ENCODE results near the gene TMEM219. TPM values are rescaled to one million over a fixed set of nuclear protein-coding genes. Genes with fewer than 3 reads are reported as not detected.
"Not testable (repeated sequence)": the region's sequence is repeated elsewhere in the genome, so short reads cannot be mapped to it uniquely, and the experiment has no call there.

The TMEM219 gene
- total and polyA plus RNA-seq, 12 donors: 100 to 300 (median 192) TPM

- intact Hi-C loops (cut with DNase I): no loop called here
- no peak for DNase-seq
- H3K27ac ChIP-seq: no peak overlapping the region
- H3K4me1 ChIP-seq (replicated peaks in 1 of 2): no peaks in the 10 kb centered on the region
- no peak overlapping the region for H3K4me3 ChIP-seq
- no peaks in the 10 kb centered on the region for H3K9me3 ChIP-seq (replicated peaks in 1 of 3)
- WGBS, 4 donors: 85 to 92% (median 90%) methylated on average over 4 to 8 of the region's 8 CpGs
- H3K27me3 ChIP-seq: no peaks in the 10 kb centered on the region
- no peak for TF ChIP-seq POLR2A (IDR thresholded peaks at IDR 0.05)
- TF ChIP-seq CTCF (IDR thresholded peaks at IDR 0.05): no peak
- no peaks in the 10 kb centered on the region for H3K36me3 ChIP-seq (replicated peaks in 1 of 2)
Measured at GRCh38 chr16:29951625-29952365, 10.1 kb upstream of the TMEM219 start.

GRCh38 chr16:29958756-29959155 lies 3.1 kb upstream of the TMEM219 start:
- WGBS, 4 donors: 89 to 94% (median 92%) methylated on average over 5 of the region's 5 CpGs
- DNase-seq: no peak
- peaks cover 10 to 17% of the 10 kb centered on the region in 2 donors for H3K4me1 ChIP-seq (replicated peaks in 1 of 2)
- no peak for TF ChIP-seq CTCF (IDR thresholded peaks at IDR 0.05)
- intact Hi-C loops (cut with DNase I): no loop called here
- no peaks in the 10 kb centered on the region for H3K27me3 ChIP-seq
- H3K36me3 ChIP-seq (replicated peaks in 1 of 2): no peaks in the 10 kb centered on the region
- H3K9me3 ChIP-seq (replicated peaks in 1 of 3): no peaks in the 10 kb centered on the region
- no peak overlapping the region for H3K27ac ChIP-seq
- no peak overlapping the region for H3K4me3 ChIP-seq

GRCh38 chr16:29959293-29959692 lies 2.6 kb upstream of the TMEM219 start:
- no peak for TF ChIP-seq POLR2A (IDR thresholded peaks at IDR 0.05)
- TF ChIP-seq CTCF (IDR thresholded peaks at IDR 0.05): no peak
- WGBS, 4 donors: 85 to 94% (median 91%) methylated on average over 7 to 9 of the region's 9 CpGs
- no peak for DNase-seq
- Histone ChIP-seq H3K27ac (no peak overlapping the region), H3K27me3 (no peaks in the 10 kb centered on the region), H3K36me3 (replicated peaks in 1 of 2) (no peaks in the 10 kb centered on the region), H3K4me3 (no peak overlapping the region), H3K4me1 (replicated peaks in 1 of 2) (peaks cover 10 to 21% of the 10 kb centered on the region in 2 donors), H3K9me3 (replicated peaks in 1 of 3) (no peaks in the 10 kb centered on the region)
- intact Hi-C loops (cut with DNase I): no loop called here

- WGBS, 4 donors: 77 to 88% (median 85%) methylated on average over 4 of the region's 4 CpGs
- not testable (repeated sequence) for H3K9me3 ChIP-seq (replicated peaks in 1 of 3)
Measured at GRCh38 chr16:29959821-29960220, 2.1 kb upstream of the TMEM219 start.

GRCh38 chr16:29961127-29961478 lies 776 bp upstream of the TMEM219 start:
- H3K9me3 ChIP-seq (replicated peaks in 1 of 3): no peaks in the 10 kb centered on the region
- peaks cover 10 to 38% of the 10 kb centered on the region in 2 donors for H3K4me1 ChIP-seq (replicated peaks in 1 of 2)
- 56 to 81% (median 66%) methylated on average over 7 to 10 of the region's 10 CpGs for WGBS, 4 donors

More at GRCh38 chr16:29959821-29960220, 2.1 kb upstream of the TMEM219 start:
- H3K36me3 ChIP-seq (replicated peaks in 1 of 2); H3K27me3 ChIP-seq; DNase-seq; intact Hi-C loops (cut with DNase I); H3K4me3 ChIP-seq; H3K27ac ChIP-seq: not testable (repeated sequence)
- H3K4me1 ChIP-seq (replicated peaks in 1 of 2): peaks cover 10 to 27% of the 10 kb centered on the region in 2 donors

More at GRCh38 chr16:29961127-29961478, 776 bp upstream of the TMEM219 start:
- no peak for TF ChIP-seq CTCF (IDR thresholded peaks at IDR 0.05)
- TF ChIP-seq POLR2A (IDR thresholded peaks at IDR 0.05): no peak
- peak overlapping the region in 3 of 5 donors; percentile 92 to 99 (median 97) for H3K27ac ChIP-seq
- no peak for DNase-seq
- H3K36me3 ChIP-seq (replicated peaks in 1 of 2): no peaks in the 10 kb centered on the region
- intact Hi-C loops (cut with DNase I): no loop called here
- no peaks in the 10 kb centered on the region for H3K27me3 ChIP-seq
- peak overlapping the region in 1 of 4 donors; percentile 93 for H3K4me3 ChIP-seq
